IMR-90 (cell line): ENCODE results near the gene KMT2B. TPM values are rescaled to one million over a fixed set of nuclear protein-coding genes. Genes with fewer than 3 reads are reported as not detected.

Experiments used
- ATAC-seq: fragments of 200-7000 bp; cut with Tn5 transposase; 2 replicates; pipeline ENCODE4 v1.9.1; 2020; ENCODE audit warnings: low read depth, mild to moderate bottlenecking, moderate library complexity
- BruUV-seq: library from RNA; stranded (reverse); fragments of 400-500 nt; replicated peaks from 2 replicates; lab custom pipeline; 2021; lab: Mats Ljungman, UMichigan
- CTCF ChIA-PET: fragments of 300-600 bp; formaldehyde crosslinking; extraction: SDS; loops from one replicate; lab custom pipeline; 2021; ENCODE audit warnings: antibody characterized with exemption; lab: Yijun Ruan, JAX
- POLR2A ChIA-PET: fragments of 300-600 bp; sonication (Branson Sonifier 250); formaldehyde crosslinking; loops from one replicate; lab custom pipeline; 2022; ENCODE audit warnings: antibody characterized with exemption; ENCODE audit not compliant: unreplicated experiment; lab: Charles Lee
- DNase-seq: peaks from one replicate; pipeline ENCODE4 v3.0.0; 2013
- H2AFZ ChIP-seq: replicated peaks from 2 replicates; pipeline ENCODE3; 2013; ENCODE audit warnings: low read length, mild to moderate bottlenecking; ENCODE audit not compliant: poor library complexity
- H2AK5ac ChIP-seq: 2 replicates; pipeline ENCODE4 v1.6.1; 2013; ENCODE audit warnings: low read depth, low read length, inconsistent platforms
- H2AK9ac ChIP-seq: replicated peaks from 2 replicates; pipeline ENCODE3; 2013; ENCODE audit warnings: mild to moderate bottlenecking, low read depth, low read length, moderate library complexity; ENCODE audit not compliant: poor library complexity
- H2BK120ac ChIP-seq: 2 replicates; pipeline ENCODE4 v1.6.1; 2013; ENCODE audit warnings: low read depth, low read length, inconsistent platforms
- H2BK15ac ChIP-seq: 3 replicates; pipeline ENCODE4 v1.6.1; 2013; ENCODE audit warnings: low read depth, low read length, inconsistent platforms
- H2BK20ac ChIP-seq: 2 replicates; pipeline ENCODE4 v1.6.1; 2013; ENCODE audit warnings: low read depth, mild to moderate bottlenecking, inconsistent platforms, low read length, moderate library complexity
- H2BK5ac ChIP-seq: 2 replicates; pipeline ENCODE4 v1.6.1; 2013; ENCODE audit warnings: mild to moderate bottlenecking, low read depth, low read length, inconsistent platforms; ENCODE audit not compliant: poor library complexity, severe bottlenecking
- H3K14ac ChIP-seq: replicated peaks from 2 replicates; pipeline ENCODE4 v1.6.1; 2013; ENCODE audit warnings: low read depth, low read length, inconsistent platforms
- H3K18ac ChIP-seq: 2 replicates; pipeline ENCODE4 v1.6.1; 2013; ENCODE audit warnings: low read depth, low read length, control low read depth
- H3K23ac ChIP-seq: 2 replicates; pipeline ENCODE4 v1.6.1; 2013; ENCODE audit warnings: low read depth, low read length, inconsistent platforms
- H3K27ac ChIP-seq: 2 replicates; pipeline ENCODE4 v1.5.1; 2013; ENCODE audit warnings: mild to moderate bottlenecking, control low read depth, low read length; ENCODE audit not compliant: insufficient read depth
- H3K27me3 ChIP-seq: 2 replicates; pipeline ENCODE4 v1.6.1; 2013; ENCODE audit warnings: low read length; ENCODE audit not compliant: control insufficient read depth, insufficient read depth
- H3K36me3 ChIP-seq: 2 replicates; pipeline ENCODE4 v1.6.1; 2013; ENCODE audit warnings: low read length, mixed read lengths; ENCODE audit not compliant: control insufficient read depth, insufficient read depth
- H3K4ac ChIP-seq: 2 replicates; pipeline ENCODE4 v1.6.1; 2013; ENCODE audit warnings: low read depth, low read length, inconsistent platforms
- H3K4me1 ChIP-seq: 2 replicates; pipeline ENCODE4 v1.6.1; 2013; ENCODE audit warnings: low read length, mixed read lengths; ENCODE audit not compliant: control insufficient read depth, insufficient read depth
- H3K4me2 ChIP-seq: 2 replicates; pipeline ENCODE4 v1.6.1; 2013; ENCODE audit warnings: low read depth, mild to moderate bottlenecking, control low read depth, low read length, moderate library complexity
- H3K4me3 ChIP-seq: 2 replicates; pipeline ENCODE4 v1.5.1; 2013; ENCODE audit warnings: low read depth, mild to moderate bottlenecking, control low read depth, low read length, moderate library complexity; ENCODE audit not compliant: insufficient read depth
- H3K56ac ChIP-seq: 2 replicates; pipeline ENCODE4 v1.6.1; 2013; ENCODE audit warnings: low read length, inconsistent platforms; ENCODE audit not compliant: insufficient read depth; ENCODE audit errors: extremely low read depth
- H3K79me1 ChIP-seq, 2 experiments: 2 replicates each; pipeline ENCODE4 v1.6.1; 2013; ENCODE audit warnings: low read length in 2 of 2, inconsistent platforms in 1 of 2, low read depth in 1 of 2
- H3K9ac ChIP-seq: 2 replicates; pipeline ENCODE4 v1.6.1; 2013; ENCODE audit warnings: low read depth, low read length, control low read depth
- H3K9me1 ChIP-seq: 2 replicates; pipeline ENCODE4 v1.6.1; 2013; ENCODE audit warnings: low read length, inconsistent platforms; ENCODE audit not compliant: insufficient read depth
- H3K9me3 ChIP-seq: 2 replicates; pipeline ENCODE4 v1.6.1; 2013; ENCODE audit warnings: low read length; ENCODE audit not compliant: control insufficient read depth, insufficient read depth
- H4K20me1 ChIP-seq: 2 replicates; pipeline ENCODE4 v1.6.1; 2013; ENCODE audit warnings: low read length, inconsistent platforms; ENCODE audit not compliant: insufficient read depth
- H4K5ac ChIP-seq: 2 replicates; pipeline ENCODE4 v1.6.1; 2013; ENCODE audit warnings: mild to moderate bottlenecking, low read depth, low read length, control low read depth
- H4K8ac ChIP-seq, 2 experiments: 2 replicates each; pipeline ENCODE4 v1.6.1; 2013; ENCODE audit warnings: low read depth in 2 of 2, low read length in 2 of 2, control low read depth in 1 of 2, inconsistent platforms in 1 of 2
- H4K91ac ChIP-seq: 2 replicates; pipeline ENCODE4 v1.6.1; 2013; ENCODE audit warnings: low read depth, low read length, inconsistent platforms; ENCODE audit not compliant: insufficient read depth
- BHLHE40 ChIP-seq: fragments of 150-350 bp; IDR thresholded peaks from 2 replicates; pipeline ENCODE4 v1.6.1; 2016; ENCODE audit warnings: mild to moderate bottlenecking, low read depth, low read length
- CEBPB ChIP-seq: IDR thresholded peaks from 2 replicates; pipeline ENCODE4 v1.6.1; 2012; ENCODE audit warnings: low read depth, low read length, improper control_type of control experiment
- CHD1 ChIP-seq: IDR thresholded peaks from 2 replicates; pipeline ENCODE4 v1.6.1; 2012; ENCODE audit warnings: low read depth, low read length, improper control_type of control experiment
- CTCF ChIP-seq: conservative IDR thresholded peaks from 2 replicates; pipeline ENCODE4 v1.5.1; 2012; ENCODE audit warnings: mild to moderate bottlenecking, low read depth, low read length, improper control_type of control experiment
- ELK1 ChIP-seq: fragments of 150-350 bp; IDR thresholded peaks from 2 replicates; pipeline ENCODE4 v1.6.1; 2016; ENCODE audit warnings: low read depth, mild to moderate bottlenecking, low read length, moderate library complexity, borderline replicate concordance
- MAFK ChIP-seq: IDR thresholded peaks from 2 replicates; pipeline ENCODE4 v1.6.1; 2012; ENCODE audit warnings: low read depth, low read length, improper control_type of control experiment
- MAZ ChIP-seq: IDR thresholded peaks from 2 replicates; pipeline ENCODE4 v1.6.1; 2012; ENCODE audit warnings: low read depth, mild to moderate bottlenecking, low read length, improper control_type of control experiment, moderate library complexity, borderline replicate concordance
- MXI1 ChIP-seq: IDR thresholded peaks from 2 replicates; pipeline ENCODE4 v1.6.1; 2012; ENCODE audit warnings: low read depth, mild to moderate bottlenecking, low read length, moderate library complexity, borderline replicate concordance
- NFE2L2 ChIP-seq: fragments of 150-350 bp; IDR thresholded peaks from 2 replicates; pipeline ENCODE4 v1.6.1; 2016; ENCODE audit warnings: low read depth, mild to moderate bottlenecking, low read length
- POLR2A ChIP-seq: IDR thresholded peaks from 2 replicates; pipeline ENCODE4 v1.6.1; 2012; ENCODE audit warnings: mild to moderate bottlenecking, low read depth, low read length
- RAD21 ChIP-seq: IDR thresholded peaks from 2 replicates; pipeline ENCODE4 v1.6.1; 2012; ENCODE audit warnings: low read length, improper control_type of control experiment
- RCOR1 ChIP-seq: IDR thresholded peaks from 2 replicates; pipeline ENCODE4 v1.6.1; 2012; ENCODE audit warnings: mild to moderate bottlenecking, low read length, improper control_type of control experiment; ENCODE audit not compliant: insufficient replicate concordance
- RFX5 ChIP-seq: IDR thresholded peaks from 2 replicates; pipeline ENCODE4 v1.8.0; 2012; ENCODE audit warnings: low read depth, mild to moderate bottlenecking, low read length, moderate library complexity
- SMC3 ChIP-seq: fragments of 150-350 bp; IDR thresholded peaks from 2 replicates; pipeline ENCODE4 v1.6.1; 2016; ENCODE audit warnings: low read depth, mild to moderate bottlenecking, antibody characterized with exemption, low read length, moderate library complexity
- USF2 ChIP-seq: fragments of 150-350 bp; IDR thresholded peaks from 2 replicates; pipeline ENCODE4 v1.6.1; 2017; ENCODE audit warnings: mild to moderate bottlenecking, antibody characterized with exemption, low read length, low read depth
- WGBS, 2 experiments: methylation state at CpG; one replicate each; pipeline versions ENCODE4 v1.1.5 to v1.1.7; 2013; ENCODE audit warnings: missing lambda C conversion rate in 2 of 2; ENCODE audit not compliant: insufficient read length in 1 of 2; ENCODE audit errors: extremely low coverage in 2 of 2; 5-methylcytosine and 5-hydroxymethylcytosine counted together
- dilution Hi-C: fragments of 300-500 bp; cut with HindIII; formaldehyde crosslinking; loops from one replicate; pipeline ENCODE4 v1.14.3; 2018; ENCODE audit warnings: low sequenced_read_pairs; ENCODE audit not compliant: unreplicated experiment
- in situ Hi-C: fragments of 300-500 bp; cut with MboI; formaldehyde crosslinking; loops from 3 replicates; pipeline ENCODE4 v1.14.3; 2019; ENCODE audit warnings: low sequenced_read_pairs, inconsistent platforms, mixed read lengths
- intact Hi-C: fragments of 100-400 bp; cut with micrococcal nuclease; formaldehyde crosslinking; loops from 2 replicates; pipeline ENCODE4 v1.10.0; 2022
- polyA plus RNA-seq, 3 experiments: library from polyadenylated mRNA; depleted of rRNA; stranded (reverse); fragments of >200 nt; gene quantifications; 2 replicates each; pipeline ENCODE4 v1.2.3, GENCODE V29; 2012; ENCODE audit warnings: low replicate concordance in 1 of 3
- total RNA-seq: library from RNA; depleted of rRNA; stranded (reverse); fragments of >200 nt; gene quantifications from 2 replicates; pipeline ENCODE4 v1.2.3, GENCODE V29; 2012

KMT2B gene
- total and polyA plus RNA-seq, 2 of the 4 experiments (the other 2 are of a cell fraction): 3.0 to 30.7 TPM

GRCh38 chr19:35720648-35721047 lies 2.8 kb downstream of the KMT2B start:
- H3K4me1 ChIP-seq: peaks cover 14% of the 10 kb centered on the region
- H2BK120ac ChIP-seq: no peak overlapping the region
- no peaks in the 10 kb centered on the region for H3K27me3 ChIP-seq
- H3K4ac ChIP-seq: no peak overlapping the region
- DNase-seq: no peak
- no peak for TF ChIP-seq MXI1
- TF ChIP-seq CTCF: no peak
- TF ChIP-seq MAZ: no peak
- TF ChIP-seq RAD21: no peak
- no peak for TF ChIP-seq NFE2L2
- no peak for TF ChIP-seq BHLHE40
- TF ChIP-seq CEBPB: no peak
- no peak for TF ChIP-seq USF2
- TF ChIP-seq ELK1: no peak
- TF ChIP-seq SMC3: no peak
- no peak for TF ChIP-seq MAFK
- TF ChIP-seq POLR2A: no peak
- no peak for TF ChIP-seq CHD1
- no peak for TF ChIP-seq RCOR1
- TF ChIP-seq RFX5: no peak
- no peak overlapping the region for H3K23ac ChIP-seq
- no peak overlapping the region for H2BK5ac ChIP-seq
- ChIA-PET CTCF (no interaction called here), POLR2A (no interaction called here)
- H2AK5ac ChIP-seq: no peak overlapping the region
- H3K9me1 ChIP-seq: no peaks in the 10 kb centered on the region; the same call in 1 of the 2 replicates
- no peak overlapping the region for H2AFZ ChIP-seq
- H3K9ac ChIP-seq: no peak overlapping the region
- no peak overlapping the region for H3K4me2 ChIP-seq
- H3K27ac ChIP-seq: no peak overlapping the region
- in situ Hi-C loops: no loop called here
- peaks cover 16 to 53% of the 10 kb centered on the region in 2 experiments; a peak in 3 of 4 replicates for H3K79me1 ChIP-seq
- H4K8ac ChIP-seq: no peak overlapping the region
- no peak overlapping the region for H3K14ac ChIP-seq
- BruUV-seq: no TSS peak
- no peak overlapping the region for H3K56ac ChIP-seq
- no peaks in the 10 kb centered on the region for H3K9me3 ChIP-seq
- intact Hi-C loops: no loop called here
- dilution Hi-C loops: no loop called here
- no peak overlapping the region for H3K4me3 ChIP-seq
- H4K91ac ChIP-seq: no peak overlapping the region
- no peak overlapping the region for H2AK9ac ChIP-seq
- H2BK15ac ChIP-seq: no peak overlapping the region
- H3K36me3 ChIP-seq: peaks cover 48% of the 10 kb centered on the region
- no peak overlapping the region for H3K18ac ChIP-seq
- 100% methylated on average over 6 of the region's 17 CpGs; no CpG with 5 or more reads in 1 of the 2 experiments for WGBS, 2 experiments
- no peak for ATAC-seq
- no peak overlapping the region for H2BK20ac ChIP-seq
- peaks cover 29% of the 10 kb centered on the region for H4K20me1 ChIP-seq
- H4K5ac ChIP-seq: no peak overlapping the region
